Heart right ventricle (tissue), 16 donors: ENCODE measurements around the gene KANSL3. TPM values are rescaled to one million over a fixed set of nuclear protein-coding genes. Genes with fewer than 3 reads are reported as not detected.
"Not testable (repeated sequence)": the region's sequence is repeated elsewhere in the genome, so short reads cannot be mapped to it uniquely, and the experiment has no call there.

Source experiments
- ATAC-seq, 8 donors: fragments of 200-7000 bp; cut with Tn5 transposase; one replicate each; pipeline ENCODE4 v1.9.1; 2020; ENCODE audit warnings: mild to moderate bottlenecking in 8 of 8, moderate library complexity in 8 of 8, moderate number of reproducible peaks in 1 of 8
- DNase-seq, 2 donors: peaks; one replicate each; pipeline ENCODE4 v3.0.0-alpha.2; 2020
- H3K27ac ChIP-seq, 10 donors: fragments of 200-600 bp; sonication (generic) in 2 of 10; one replicate each; pipeline versions ENCODE4 v1.5.0 to v1.8.0; 2020 to 2022; ENCODE audit warnings: mild to moderate bottlenecking in 3 of 10
- H3K27me3 ChIP-seq, 7 donors: fragments of 200-600 bp; one replicate each; pipeline ENCODE4 v1.8.0; 2021 to 2022; ENCODE audit warnings: mild to moderate bottlenecking in 2 of 7
- H3K36me3 ChIP-seq, 9 donors: fragments of 200-600 bp; sonication (generic) in 1 of 9; one replicate each; pipeline versions ENCODE4 v1.5.0 to v1.8.0; 2020 to 2022; ENCODE audit warnings: mild to moderate bottlenecking in 2 of 9
- H3K4me1 ChIP-seq, 9 donors: fragments of 200-600 bp; sonication (generic) in 1 of 9; one replicate each; pipeline versions ENCODE4 v1.5.0 to v1.8.0; 2020 to 2022; ENCODE audit warnings: mild to moderate bottlenecking in 4 of 9
- H3K4me3 ChIP-seq, 10 donors: fragments of 200-600 bp; sonication (generic) in 2 of 10; one replicate each; pipeline versions ENCODE4 v1.5.0 to v1.8.0; 2020 to 2022; ENCODE audit warnings: mild to moderate bottlenecking in 7 of 10, moderate library complexity in 2 of 10
- H3K9me3 ChIP-seq, 11 donors: fragments of 200-600 bp in 10 of 11; sonication (generic) in 2 of 11; one replicate each; pipeline versions ENCODE4 v1.5.0 to v1.8.0; 2013 to 2022; ENCODE audit warnings: mild to moderate bottlenecking in 2 of 11, control low read depth in 1 of 11, moderate library complexity in 1 of 11
- CTCF ChIP-seq, 9 donors: fragments of 200-600 bp; sonication (generic) in 2 of 9; IDR thresholded peaks; one replicate each; pipeline versions ENCODE4 v1.5.0 to v1.8.0; 2021 to 2022; ENCODE audit warnings: antibody characterized with exemption in 9 of 9, mild to moderate bottlenecking in 5 of 9, moderate library complexity in 1 of 9
- whole genome bisulfite sequencing, 2 donors: extraction: QIAGEN DNeasy Blood & Tissue Kit; methylation state at CpG; one replicate each; pipeline ENCODE4 v1.1.7; 2013; ENCODE audit warnings: inconsistent platforms in 1 of 2; 5-methylcytosine and 5-hydroxymethylcytosine counted together
- intact Hi-C, 10 donors: fragments of 100-400 bp; cut with DNase I; formaldehyde crosslinking; loops; one replicate each; pipeline versions ENCODE4 v1.11.1 to v1.14.2; 2022
- polyA plus RNA-seq, 2 donors: library from polyadenylated mRNA; stranded (reverse); fragments of 200-250 nt; gene quantifications; one replicate each; pipeline ENCODE4 v1.2.3, GENCODE V29; 2013
- total RNA-seq, 10 donors: library from RNA; stranded (reverse); fragmentation: NEBNext Ultra II Directional in 3 of 10; extraction: Animal tissue kit (Norgen Biotek cat#: 25700) in 3 of 10; gene quantifications; one replicate each; pipeline versions ENCODE4 v1.2.1 to v1.2.4, GENCODE V29; 2021 to 2023
- donor health status: Arrhythmogenic right ventricular cardiomyopathy.
- donor health status: ischemic (EF 13 %, LVEDD 7.1; RV severe dilation, severe dysfunction).
- donor health status: healthy with polysubstance abuse.
- donor health status: DM: no; HTN: yes; CAD: no.
- donor health status: DM: no; HTN: no; CAD: no.
- donor health status: ischemic (EF 25% LVEDD 6.9; RV normal size, moderate dysfunction).
- donor health status: ischemic (EF 25% LVEDD 5.7; RV mildly dilated, moderate dysfunction).
- donor health status: healthy.
- donor health status: DM: yes; HTN: yes; CAD: no.
- donor health status: Ischemic cardiomyopathy.
- donor health status: ischemic (EF 35%, LVEDD 5.7; RV mildly dilated, moderate dysfunction).
- donor health status: nonischemic (EF 11% LVEDD 7.7; RV severe dilation, severe dysfunction).
- donor health status: DM: yes; HTN: yes; CAD: no.
- donor health status: PGD.
- donor health status: ischemic (EF 29% LVEDD 5.4; RV normal size, mild dysfunction).
- donor health status: nonischemic (EF 23%, LVEDD 6.1; RV moderate dilation, normal function).

KANSL3 gene
- total and polyA plus RNA-seq, 12 donors: 12.5 to 38.1 (median 30.4) TPM

- H3K27me3 ChIP-seq: no peaks in the 10 kb centered on the region
- intact Hi-C loops: loop anchor here in 1 of 10 donors (1.0 kb wide), 1 partner anchor 48 kb away; no protein-coding TSS in a partner anchor
- TF ChIP-seq CTCF (IDR thresholded peaks at IDR 0.05): no peak
- H3K4me3 ChIP-seq: no peak overlapping the region
- 88 to 93% methylated on average over 9 of the region's 9 CpGs for WGBS, 2 donors
- no peaks in the 10 kb centered on the region for H3K36me3 ChIP-seq
- peaks cover 0 to 12% (median 5%) of the 10 kb centered on the region in 11 donors for H3K9me3 ChIP-seq
- DNase-seq (no peak), ATAC-seq (no peak)
- no peak overlapping the region for H3K27ac ChIP-seq
- peaks cover 0 to 14% (median 8%) of the 10 kb centered on the region in 9 donors for H3K4me1 ChIP-seq
Observed at GRCh38 chr2:96662360-96662759, 24.2 kb upstream of the KANSL3 start.

- no peak for TF ChIP-seq CTCF (IDR thresholded peaks at IDR 0.05)
Observed at GRCh38 chr2:96661324-96661723, 23.2 kb upstream of the KANSL3 start.

GRCh38 chr2:96656540-96656939 is 18.4 kb upstream of the KANSL3 start:
- no peak overlapping the region for H3K4me3 ChIP-seq
- no peaks in the 10 kb centered on the region for H3K27me3 ChIP-seq
- no peaks in the 10 kb centered on the region for H3K9me3 ChIP-seq
- intact Hi-C loops: no loop called here
- TF ChIP-seq CTCF (IDR thresholded peaks at IDR 0.05): no peak
- H3K27ac ChIP-seq: no peak overlapping the region
- peaks cover 0 to 9% (median 0%) of the 10 kb centered on the region in 9 donors for H3K4me1 ChIP-seq
- H3K36me3 ChIP-seq: no peaks in the 10 kb centered on the region
- ATAC-seq (no peak), DNase-seq (no peak)

More at GRCh38 chr2:96661324-96661723, 23.2 kb upstream of the KANSL3 start:
- 87 to 97% methylated on average over 6 of the region's 6 CpGs for WGBS, 2 donors
- H3K4me3 ChIP-seq: no peak overlapping the region
- H3K27ac ChIP-seq: no peak overlapping the region
- no peak for ATAC-seq
- H3K36me3 ChIP-seq: no peaks in the 10 kb centered on the region
- no peaks in the 10 kb centered on the region for H3K27me3 ChIP-seq
- DNase-seq: no peak
- peaks cover 0 to 15% (median 8%) of the 10 kb centered on the region in 9 donors for H3K4me1 ChIP-seq
- peaks cover 0 to 12% (median 5%) of the 10 kb centered on the region in 11 donors for H3K9me3 ChIP-seq
- intact Hi-C loops: no loop called here

GRCh38 chr2:96655526-96655925 is 17.4 kb upstream of the KANSL3 start:
- Histone ChIP-seq H3K27ac (no peak overlapping the region), H3K4me3 (no peak overlapping the region), H3K27me3 (no peaks in the 10 kb centered on the region), H3K4me1 (peaks cover 0 to 9% (median 0%) of the 10 kb centered on the region in 9 donors), H3K36me3 (no peaks in the 10 kb centered on the region), H3K9me3 (no peaks in the 10 kb centered on the region)
- ATAC-seq: no peak
- intact Hi-C loops: no loop called here
- no peak for DNase-seq
- TF ChIP-seq CTCF (IDR thresholded peaks at IDR 0.05): no peak
- 88 to 91% methylated on average over 6 of the region's 6 CpGs for WGBS, 2 donors

- WGBS, 2 donors: 92 to 95% methylated on average over 6 to 7 of the region's 7 CpGs
- DNase-seq, ATAC-seq, H3K4me3 ChIP-seq, H3K27ac ChIP-seq, H3K9me3 ChIP-seq, H3K27me3 ChIP-seq, H3K4me1 ChIP-seq, H3K36me3 ChIP-seq, intact Hi-C loops: not testable (repeated sequence)
Observed at GRCh38 chr2:96654791-96655190, 16.7 kb upstream of the KANSL3 start.
